GM18517 (cell line): ENCODE measurements around the gene CD300A.
A peak's percentile ranks its signal among the peaks of the same experiment; 100 is the strongest.

ENCODE experiments used
- ATAC-seq: cut with Tn5 transposase; IDR thresholded peaks from one replicate; pipeline ENCODE4 v1.9.1; 2021; ENCODE audit warnings: mild to moderate bottlenecking, moderate library complexity; ENCODE audit not compliant: unreplicated experiment

The CD300A gene

DNA sequence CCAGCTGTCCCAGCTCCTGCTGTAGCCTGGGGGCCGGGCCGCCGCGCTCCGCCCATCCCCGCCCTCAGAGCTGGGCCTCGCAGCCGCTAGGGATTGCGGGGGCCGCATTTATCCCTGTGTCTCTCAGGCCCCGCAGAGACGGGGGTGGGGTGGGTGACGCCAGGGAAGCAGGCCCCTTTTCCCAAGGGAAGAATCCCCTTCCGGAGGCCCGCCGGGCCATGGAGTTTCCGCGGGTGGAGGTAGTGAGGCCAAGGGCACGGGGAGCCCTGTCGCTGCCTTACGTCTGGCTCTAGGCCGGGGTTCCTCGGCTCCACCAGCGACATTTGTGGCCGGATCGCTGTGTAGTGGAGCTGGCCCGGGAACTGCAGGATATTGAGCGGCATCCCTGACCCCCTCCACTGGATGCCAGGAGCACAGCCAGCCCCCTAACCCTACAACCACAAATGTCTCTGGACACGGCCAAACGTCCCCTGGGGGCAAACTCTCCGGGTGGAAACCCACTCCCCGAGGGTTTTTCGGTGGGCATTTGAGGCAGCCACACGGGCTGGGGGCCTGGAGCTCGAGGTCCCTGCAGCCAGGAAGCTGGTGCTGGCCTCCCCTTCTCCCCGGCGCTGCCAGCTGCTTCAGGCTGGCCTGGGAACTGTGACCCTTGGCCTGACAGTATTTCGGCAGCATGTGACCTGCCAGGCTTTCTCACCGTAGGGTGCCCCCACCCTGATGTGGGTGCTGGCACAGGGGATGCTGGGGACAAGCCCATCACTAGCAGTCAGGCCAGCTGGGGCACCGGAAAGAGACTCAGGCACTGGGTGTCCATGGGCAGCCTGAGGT is 12.0 kb upstream of the CD300A start:
- ATAC-seq, result peak; percentile 69

DNA sequence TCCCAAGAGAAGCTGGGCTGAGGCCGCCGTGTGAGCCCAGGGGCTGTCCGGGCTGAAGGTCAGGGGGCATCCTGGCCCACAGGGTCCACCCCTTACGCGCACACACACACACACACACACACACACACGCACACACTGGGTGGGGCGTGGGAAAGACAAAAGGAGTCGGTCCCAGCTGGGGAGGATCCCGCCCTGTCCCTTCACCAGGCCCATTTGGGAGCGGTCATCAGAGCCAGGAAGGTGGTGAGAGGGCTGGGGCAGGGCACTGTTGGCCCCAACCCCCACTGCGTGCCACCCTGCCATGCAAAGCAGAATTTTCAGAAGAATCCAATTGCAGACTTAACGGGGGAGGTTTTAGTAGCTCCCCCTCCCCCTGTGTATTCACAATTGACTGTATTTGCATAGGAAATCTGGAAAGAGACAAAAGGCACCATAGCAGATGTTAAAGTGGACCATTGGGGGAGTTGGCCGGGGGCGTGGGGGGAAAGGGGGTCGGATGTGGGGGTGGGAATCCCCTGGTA is 11.3 kb upstream of the CD300A start:
- no peak for ATAC-seq

DNA sequence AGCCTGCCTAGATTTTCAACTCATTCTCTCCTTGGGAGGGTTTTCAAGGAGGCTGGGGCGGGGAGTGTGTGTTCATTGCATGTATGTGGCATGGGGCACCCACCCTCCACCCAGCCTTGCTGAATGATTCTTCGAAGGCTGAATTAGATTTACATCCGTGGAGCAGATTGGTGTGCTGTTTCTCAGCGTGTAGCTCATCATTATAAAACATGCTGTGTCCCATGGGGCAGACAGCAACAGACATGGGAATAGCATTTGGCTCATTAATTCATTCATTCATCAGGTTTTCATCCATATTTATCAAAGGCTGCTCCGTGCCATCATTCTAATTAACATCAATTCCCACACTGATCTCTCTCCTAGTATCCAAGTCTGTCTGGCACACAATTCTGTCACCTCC is 10.6 kb upstream of the CD300A start:
- no peak for ATAC-seq

DNA sequence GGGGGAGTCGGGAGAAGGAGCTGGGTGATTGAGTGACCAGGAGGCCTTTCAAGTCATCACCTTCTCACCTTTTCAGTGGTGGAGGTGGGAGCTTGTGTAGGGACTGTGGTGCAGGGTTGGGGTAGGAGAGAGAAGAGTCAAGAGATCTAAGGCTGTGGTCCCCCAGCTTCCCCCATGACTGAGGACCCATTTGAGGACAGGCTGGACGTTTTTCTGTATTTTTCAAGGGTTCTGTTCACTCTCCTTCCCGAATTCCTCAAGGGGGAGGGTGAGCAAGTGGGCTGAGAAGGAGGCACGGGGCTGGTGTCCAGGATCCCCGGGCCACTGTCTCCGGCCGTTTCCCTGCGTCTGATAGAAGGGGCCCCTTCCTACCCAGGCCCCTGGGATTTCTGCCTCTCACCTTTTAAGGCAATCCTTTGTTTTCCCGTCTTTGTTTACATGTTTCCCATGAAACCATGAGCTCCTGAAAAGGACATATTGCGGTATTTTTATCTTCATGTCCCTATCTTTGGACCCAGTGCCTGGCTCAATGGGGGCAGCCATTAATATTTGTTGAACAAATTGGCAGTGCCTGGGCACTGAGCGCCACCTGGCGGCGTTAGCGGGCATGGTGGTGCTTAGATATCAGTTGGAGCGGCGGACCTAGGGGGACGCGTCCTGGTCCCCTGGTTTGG is 9.2 kb upstream of the CD300A start:
- no peak for ATAC-seq

DNA sequence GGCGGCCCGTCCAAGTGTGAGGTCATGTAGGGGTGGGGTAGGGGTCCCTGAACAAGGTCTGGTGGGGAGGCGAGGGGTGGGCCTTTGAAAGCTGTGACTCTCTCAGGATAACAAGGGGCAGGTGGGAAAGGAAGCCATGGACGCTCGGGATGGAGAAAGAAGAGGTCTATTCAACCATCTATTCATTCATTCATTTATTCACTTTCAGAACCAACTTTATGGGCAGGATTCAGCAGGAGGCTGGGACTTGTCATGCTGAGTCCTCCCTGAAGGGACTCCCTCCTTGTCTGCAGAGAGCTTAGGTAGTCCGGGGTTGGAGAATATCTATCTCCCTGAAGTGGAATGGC is 8.6 kb upstream of the CD300A start:
- ATAC-seq, result no peak

DNA sequence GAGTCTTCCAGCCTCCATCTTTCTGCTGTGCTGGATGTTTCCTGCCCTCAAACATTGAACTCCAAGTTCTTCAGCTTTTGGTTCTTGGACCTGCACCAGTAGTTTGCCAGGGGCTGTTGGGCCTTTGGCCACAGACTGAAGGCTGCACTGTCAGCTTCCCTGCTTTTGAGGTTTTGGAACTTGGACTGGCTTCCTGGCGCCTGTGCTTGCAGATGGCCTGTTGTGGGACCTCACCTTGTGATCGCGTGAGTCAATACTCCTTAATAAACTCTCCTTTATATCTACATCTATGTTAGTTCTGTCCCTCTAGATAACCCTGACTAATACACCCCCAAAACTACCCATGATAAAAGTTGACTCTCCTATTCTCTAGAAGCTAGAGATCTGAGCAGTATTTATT is 7.6 kb upstream of the CD300A start:
- ATAC-seq, result no peak

DNA sequence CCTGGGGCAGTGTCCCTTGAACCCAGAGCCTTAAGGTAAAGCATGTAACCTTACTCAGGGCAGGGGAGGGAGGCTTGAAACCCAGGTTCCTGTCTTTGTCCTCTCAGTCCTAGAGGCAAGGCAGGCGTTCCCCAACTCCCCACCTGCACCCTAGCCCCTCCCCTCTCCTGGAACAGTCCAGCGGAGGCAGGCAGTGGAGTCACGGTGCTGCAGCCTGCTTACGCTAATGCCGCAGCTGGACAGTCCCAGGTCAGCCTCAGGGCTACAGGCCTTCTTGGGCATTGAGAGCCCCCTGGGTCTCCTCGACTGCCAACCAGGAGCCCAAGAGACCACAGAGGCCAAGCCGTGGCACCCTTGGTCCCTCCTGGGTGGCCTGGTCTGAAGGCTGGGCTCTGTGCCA is 6.8 kb upstream of the CD300A start:
- no peak for ATAC-seq

DNA sequence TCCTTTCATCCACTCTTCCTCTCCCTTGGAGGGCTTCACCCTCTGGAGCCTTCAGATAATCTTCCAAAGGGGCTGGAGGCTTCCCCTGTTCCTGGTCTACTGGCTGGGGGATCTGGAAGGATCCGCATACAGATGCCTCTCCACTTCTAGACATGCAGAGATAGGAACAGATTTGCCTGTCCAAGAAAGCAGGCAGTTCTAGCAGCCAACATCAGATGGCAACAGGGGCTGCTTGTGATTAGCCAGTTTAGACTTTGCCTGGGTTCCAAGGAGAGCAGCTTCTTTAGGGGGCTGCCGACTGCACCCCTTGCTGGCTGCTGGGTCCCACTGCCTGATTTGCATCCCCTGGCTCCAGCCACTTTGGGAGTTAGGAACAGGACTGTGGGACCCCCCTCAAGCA is 6.2 kb upstream of the CD300A start:
- ATAC-seq, result no peak

DNA sequence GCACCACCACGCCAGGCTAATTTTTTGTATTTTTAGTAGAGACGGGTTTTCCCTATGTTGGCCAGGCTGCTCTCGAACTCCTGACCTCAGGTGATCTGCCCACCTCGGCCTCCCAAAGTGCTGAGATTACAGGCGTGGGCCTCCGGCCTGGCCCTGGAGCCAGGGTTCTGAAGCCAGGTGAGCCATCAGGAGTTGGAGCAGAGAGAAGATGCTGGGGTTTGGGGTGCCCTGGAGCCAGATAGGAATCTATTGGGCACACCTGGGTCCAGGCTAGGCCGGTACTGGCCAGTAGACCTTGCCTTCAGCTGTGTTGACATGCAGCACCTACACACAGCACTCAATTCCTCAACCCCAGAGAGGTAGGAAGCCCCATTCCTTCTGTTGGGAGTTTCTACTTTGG is 5.4 kb upstream of the CD300A start:
- ATAC-seq, result no peak

DNA sequence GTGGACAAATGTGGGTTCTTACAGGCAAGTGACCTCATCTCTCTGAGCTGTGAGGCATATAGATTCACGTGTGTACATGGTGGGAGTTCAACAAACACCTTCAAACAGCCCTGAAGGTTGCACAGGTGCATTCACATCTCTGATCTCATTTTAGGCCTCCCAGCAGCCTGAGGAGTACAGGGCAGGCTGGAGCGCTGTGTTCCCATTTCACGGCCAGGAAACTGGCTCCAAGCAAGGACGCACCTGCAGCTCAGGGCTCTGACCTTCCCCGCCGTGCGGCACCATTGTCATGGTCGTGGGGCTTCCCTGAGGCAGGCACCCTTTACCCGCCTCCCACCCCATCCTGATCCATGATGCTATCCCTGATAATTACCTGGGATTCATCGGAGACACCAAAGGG is 4.8 kb upstream of the CD300A start:
- ATAC-seq, result no peak

DNA sequence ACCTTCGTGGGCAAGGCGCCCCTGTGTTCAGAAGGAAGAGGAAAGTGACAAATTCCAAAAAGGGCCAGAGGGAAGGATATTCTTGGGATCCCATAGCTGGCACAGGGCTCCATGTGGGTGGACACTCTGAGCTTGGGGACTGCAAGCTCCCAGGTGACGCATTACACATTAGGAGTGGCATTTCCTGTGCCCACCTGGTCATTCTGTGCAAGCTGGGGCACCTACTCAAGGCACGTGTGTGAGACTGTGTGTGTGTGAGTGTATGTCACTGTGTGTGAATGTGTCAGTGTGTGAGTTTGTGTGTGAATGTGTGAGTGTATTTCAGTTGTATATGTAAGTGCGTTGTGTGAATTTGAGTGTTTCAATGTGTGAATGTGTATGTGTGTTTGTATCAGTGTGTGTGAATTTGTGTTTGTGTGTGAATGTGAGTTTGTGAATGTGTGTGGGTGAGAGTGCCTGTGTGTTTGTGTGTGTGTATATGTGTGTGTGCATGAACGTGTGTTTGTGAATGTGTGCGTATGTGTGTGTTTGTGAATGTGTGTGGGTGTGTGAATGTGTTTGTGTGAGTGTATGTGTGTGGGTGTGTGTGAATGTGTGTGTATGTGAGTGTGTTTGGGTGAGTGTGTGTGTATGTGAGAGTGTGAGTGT is 1.6 kb upstream of the CD300A start:
- no peak for ATAC-seq

DNA sequence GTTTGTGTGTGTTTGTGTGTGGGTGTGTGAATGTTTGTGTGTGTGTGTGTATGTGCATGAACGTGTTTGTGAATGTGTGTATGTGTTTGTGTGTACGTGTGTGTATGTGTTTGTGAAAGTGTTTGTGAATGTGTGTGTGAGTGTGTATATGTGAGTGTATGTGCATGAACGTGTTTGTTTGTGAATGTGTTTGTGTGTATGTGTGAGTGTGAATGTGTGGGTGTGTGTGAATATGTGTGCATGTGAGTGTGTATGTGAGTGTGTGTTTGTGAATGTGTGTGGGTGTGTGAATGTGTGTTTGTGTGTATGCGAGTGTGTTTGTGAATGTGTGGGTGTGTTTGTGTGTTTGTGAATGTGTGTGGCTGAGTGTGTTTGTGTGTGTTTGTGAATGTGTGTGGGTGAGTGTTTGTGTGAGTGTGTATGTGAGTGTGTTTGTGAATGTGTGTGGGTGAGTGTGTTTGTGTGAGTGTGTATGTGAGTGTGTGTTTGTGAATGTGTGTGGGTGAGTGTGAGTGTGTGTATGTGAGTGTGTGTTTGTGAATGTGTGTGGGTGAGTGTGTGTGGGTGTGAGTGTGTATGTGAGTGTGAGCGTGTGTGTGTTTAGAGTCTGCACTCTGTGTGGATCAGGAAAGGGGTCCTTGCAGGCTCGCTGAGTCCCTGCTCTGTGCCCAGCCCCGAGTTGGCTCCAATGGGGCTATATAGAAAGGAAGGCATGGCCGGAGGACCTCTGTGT is 890 bp upstream of the CD300A start:
- ATAC-seq, result no peak

DNA sequence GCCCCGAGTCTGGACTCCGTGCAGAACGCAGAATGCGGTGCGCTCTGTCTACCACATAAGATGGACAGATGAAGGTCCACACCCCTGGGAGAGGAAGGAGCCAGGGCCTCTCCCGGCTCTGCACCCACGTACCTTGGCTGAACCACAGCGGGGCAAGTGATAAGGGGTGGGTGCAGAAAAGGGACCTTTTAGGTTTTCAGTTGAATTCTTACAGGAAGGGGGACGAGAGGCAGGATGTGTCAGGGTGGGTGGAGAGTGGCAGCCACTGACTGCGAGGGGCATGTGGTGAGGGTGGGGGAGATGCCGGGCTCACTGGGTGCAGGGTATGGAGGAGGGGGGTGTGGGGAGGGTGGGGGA is 372 bp downstream of the CD300A start:
- no peak for ATAC-seq

DNA sequence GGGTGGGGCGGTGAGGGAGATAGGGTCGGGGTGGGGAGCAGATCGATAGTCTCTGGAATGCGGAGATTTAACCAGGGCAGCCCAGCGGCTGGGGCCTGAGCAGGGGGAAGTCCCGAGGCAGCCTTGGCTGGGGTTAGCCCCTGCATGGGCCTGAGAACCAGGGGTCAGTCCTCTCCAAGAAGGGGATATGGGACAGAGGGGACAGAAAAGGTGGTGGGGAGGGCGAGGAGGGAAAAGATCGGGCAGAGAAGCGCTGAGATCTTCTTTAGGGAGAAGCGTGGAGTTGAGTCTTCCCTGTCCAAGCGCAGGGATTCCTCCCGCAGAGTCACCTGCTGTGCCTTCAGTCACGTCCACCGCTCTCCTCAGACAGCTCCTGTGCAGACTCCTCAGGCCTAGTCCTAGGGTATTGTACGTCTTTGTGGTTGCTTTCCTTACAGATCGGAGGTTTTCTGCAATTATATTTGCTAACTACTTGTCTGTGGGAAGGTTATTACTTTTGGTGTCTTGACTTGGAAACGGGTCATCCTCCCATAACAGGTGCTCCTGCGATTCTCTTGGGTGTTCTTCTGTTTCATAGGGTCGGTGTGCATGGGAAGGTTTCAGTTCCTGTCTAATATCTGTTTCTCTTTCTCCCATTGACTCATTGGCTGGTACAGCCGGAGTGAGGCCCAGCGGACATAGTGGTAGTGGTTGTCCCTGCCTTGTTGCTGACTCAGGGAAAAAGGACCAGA is 952 bp downstream of the CD300A start:
- ATAC-seq, result peak; percentile 77

DNA sequence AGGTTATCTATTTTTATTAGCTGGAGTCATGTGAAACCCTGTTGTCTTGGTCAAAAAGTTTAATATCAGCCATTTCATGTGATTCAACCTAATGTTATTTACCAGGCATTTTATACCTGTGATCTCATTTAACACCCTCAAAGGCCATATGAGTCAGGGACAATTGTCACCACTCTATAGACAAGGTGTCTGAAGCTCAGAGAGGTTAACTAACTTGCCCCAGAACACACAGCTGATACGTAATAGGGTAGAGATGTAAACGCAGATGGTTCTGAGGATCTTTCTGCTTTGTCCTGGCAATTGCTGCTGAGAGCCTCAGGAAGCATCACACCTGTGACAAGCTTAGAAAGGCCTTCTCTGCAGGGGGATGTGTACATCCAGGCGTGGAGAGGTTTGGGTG is 4.9 kb downstream of the CD300A start:
- ATAC-seq, result no peak

DNA sequence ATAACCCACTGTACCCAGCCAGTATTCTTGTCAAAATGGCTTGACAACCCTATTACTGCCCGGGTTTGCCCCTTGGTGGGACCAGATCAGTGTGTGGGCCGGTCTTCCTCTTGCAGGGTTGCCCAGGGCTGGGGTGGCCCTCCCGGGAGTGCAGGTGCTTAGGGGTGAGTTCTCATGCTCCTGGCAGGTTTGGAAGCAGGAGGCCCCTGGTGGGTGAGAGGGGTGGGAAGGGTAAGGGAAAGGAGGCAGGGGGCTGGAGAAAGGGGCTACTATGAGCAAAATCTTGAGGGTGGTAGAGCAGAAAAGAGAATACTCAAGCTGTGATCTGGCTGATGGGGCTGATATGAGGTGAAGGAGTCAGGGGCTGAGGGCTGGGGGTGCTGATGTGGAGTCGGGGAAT is 6.5 kb downstream of the CD300A start:
- ATAC-seq, result no peak

DNA sequence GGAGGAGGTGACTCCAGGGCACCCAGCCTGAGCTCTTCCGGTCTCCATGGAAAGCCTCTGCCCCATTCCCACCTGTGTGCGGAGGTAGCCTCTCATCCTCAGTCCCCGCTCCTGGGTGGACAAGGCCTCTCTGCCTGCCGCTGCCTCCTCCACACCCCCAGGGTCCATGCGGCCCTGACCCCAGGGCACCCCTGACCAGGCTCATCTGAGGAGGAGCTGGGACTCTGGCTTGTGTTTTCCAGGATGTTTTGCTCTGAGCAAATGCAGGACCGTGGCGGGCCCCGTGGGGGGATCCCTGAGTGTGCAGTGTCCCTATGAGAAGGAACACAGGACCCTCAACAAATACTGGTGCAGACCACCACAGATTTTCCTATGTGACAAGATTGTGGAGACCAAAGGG is 6.9 kb downstream of the CD300A start:
- ATAC-seq, result no peak

DNA sequence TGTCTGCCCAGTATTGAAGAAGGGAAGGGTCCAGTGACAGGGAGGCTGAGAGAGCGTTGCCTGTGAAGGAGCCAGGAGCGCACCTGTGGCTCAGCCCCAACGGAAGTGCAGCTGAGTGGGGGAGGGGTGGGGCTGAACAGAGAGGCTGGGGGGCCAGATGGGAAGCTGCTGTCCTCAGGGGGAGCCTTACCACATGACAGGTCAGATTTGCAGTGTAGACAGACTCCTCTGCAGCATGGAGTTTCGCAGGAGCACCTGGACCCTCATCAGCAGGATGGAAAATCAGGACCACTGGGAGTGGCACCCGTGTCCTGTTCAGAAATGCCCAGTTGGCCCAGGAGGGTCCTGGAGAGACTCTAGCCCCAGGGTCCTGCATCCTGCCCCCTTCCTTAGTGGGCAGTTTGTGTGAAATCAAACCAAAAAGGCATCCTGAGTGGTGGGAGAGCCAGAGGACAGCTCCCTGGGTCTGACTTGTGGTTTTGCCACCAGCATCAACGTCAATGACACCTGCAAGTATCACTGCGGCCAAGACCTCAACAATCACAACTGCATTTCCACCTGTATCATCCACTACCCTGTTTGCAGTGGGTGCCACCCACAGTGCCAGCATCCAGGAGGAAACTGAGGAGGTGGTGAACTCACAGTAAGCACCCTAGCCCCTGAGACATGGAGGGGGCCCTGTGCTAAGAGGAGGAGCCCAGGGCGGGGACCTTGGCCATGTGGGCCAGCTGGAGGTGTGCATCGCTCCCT is 7.8 kb downstream of the CD300A start:
- no peak for ATAC-seq

DNA sequence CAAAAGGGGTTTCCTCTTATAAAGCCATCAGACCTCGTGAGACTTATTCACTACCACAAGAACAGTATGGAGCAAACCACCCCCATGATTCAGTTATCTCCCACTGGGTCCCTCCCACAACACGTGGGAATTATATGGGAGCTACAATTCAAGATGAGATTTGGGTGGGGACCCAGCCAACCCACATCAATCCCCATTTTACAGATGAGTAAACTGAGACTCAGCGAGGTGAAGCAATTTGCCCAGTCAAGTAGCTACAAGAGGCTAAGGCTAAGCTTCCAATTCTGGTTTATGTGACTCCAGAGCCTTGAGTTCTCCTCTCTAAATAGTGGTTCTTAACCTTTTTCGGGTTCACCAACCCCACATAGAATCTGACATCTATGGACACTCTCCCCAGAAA is 8.8 kb downstream of the CD300A start:
- no peak for ATAC-seq

DNA sequence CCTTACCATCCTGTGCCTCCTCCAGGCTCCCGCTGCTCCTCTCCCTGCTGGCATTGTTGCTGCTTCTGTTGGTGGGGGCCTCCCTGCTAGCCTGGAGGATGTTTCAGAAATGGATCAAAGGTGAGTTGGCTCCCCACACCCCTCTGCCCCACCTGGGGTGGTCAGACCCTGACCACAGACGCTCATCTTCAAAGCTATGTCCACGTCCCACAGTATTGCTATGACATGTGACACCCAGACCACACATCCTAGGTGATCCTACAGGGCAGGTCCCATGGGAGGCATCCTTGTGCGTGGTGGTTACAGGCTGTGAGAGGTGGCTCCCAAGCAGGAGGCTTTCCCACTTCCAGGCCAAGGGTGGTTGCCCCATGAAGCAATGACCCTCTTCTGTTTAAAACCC is 11.0 kb downstream of the CD300A start:
- ATAC-seq, result no peak
